ENCODE measurements around the gene ARL15.

Gene ARL15

GRCh38 chr5:54315736-54316528 is 5.6 kb upstream of the ARL15 start:
- no peak for DNase-seq (ENCODE audit: low read depth)

- no peak for DNase-seq (ENCODE audit: low read depth)
These were observed 3.2 kb upstream of the ARL15 start for GRCh38 chr5:54313311-54314270.

GRCh38 chr5:54312499-54312898 is 2.1 kb upstream of the ARL15 start:
- DNase-seq (ENCODE audit: low read depth), result no peak

- DNase-seq (ENCODE audit: low read depth), result no peak
These were observed 854 bp upstream of the ARL15 start for GRCh38 chr5:54311176-54311677.

- no peak for DNase-seq (ENCODE audit: low read depth)
These were observed 511 bp downstream of the ARL15 start for GRCh38 chr5:54309691-54310432.

GRCh38 chr5:54309276-54309675 is 1.1 kb downstream of the ARL15 start:
- no peak for DNase-seq (ENCODE audit: low read depth)

- DNase-seq (ENCODE audit: low read depth), result no peak
These were observed 2.8 kb downstream of the ARL15 start for GRCh38 chr5:54307583-54307982.

- DNase-seq (ENCODE audit: low read depth), result no peak
These were observed 3.5 kb downstream of the ARL15 start for GRCh38 chr5:54306893-54307292.

- DNase-seq (ENCODE audit: low read depth), result no peak
These were observed 4.6 kb downstream of the ARL15 start for GRCh38 chr5:54305737-54306136.

GRCh38 chr5:54304040-54304439 is 6.3 kb downstream of the ARL15 start:
- DNase-seq (ENCODE audit: low read depth), result no peak

- DNase-seq (ENCODE audit: low read depth), result no peak
These were observed 8.1 kb downstream of the ARL15 start for GRCh38 chr5:54302267-54302687.

GRCh38 chr5:54301849-54302248 is 8.5 kb downstream of the ARL15 start:
- DNase-seq (ENCODE audit: low read depth), result no peak

- DNase-seq (ENCODE audit: low read depth), result no peak
These were observed 9.2 kb downstream of the ARL15 start for GRCh38 chr5:54301220-54301619.

GRCh38 chr5:54298947-54299346 is 11.4 kb downstream of the ARL15 start:
- no peak for DNase-seq (ENCODE audit: low read depth)

- DNase-seq (ENCODE audit: low read depth), result no peak
These were observed 14.0 kb downstream of the ARL15 start for GRCh38 chr5:54296386-54296785.

GRCh38 chr5:54295651-54296276 is 14.6 kb downstream of the ARL15 start:
- DNase-seq (ENCODE audit: low read depth), result no peak

- no peak for DNase-seq (ENCODE audit: low read depth)
These were observed 16.2 kb downstream of the ARL15 start for GRCh38 chr5:54294097-54294667.

- DNase-seq (ENCODE audit: low read depth), result no peak
These were observed 17.5 kb downstream of the ARL15 start for GRCh38 chr5:54292866-54293265.

GRCh38 chr5:54291498-54291897 is 18.9 kb downstream of the ARL15 start:
- DNase-seq (ENCODE audit: low read depth), result no peak

- DNase-seq (ENCODE audit: low read depth), result no peak
These were observed 20.6 kb downstream of the ARL15 start for GRCh38 chr5:54289769-54290168.

- no peak for DNase-seq (ENCODE audit: low read depth)
These were observed 21.7 kb downstream of the ARL15 start for GRCh38 chr5:54288568-54289217.
